H1 (cell line): ENCODE measurements around the gene PALD1.

ENCODE experiments used
- CEBPB ChIP-seq: IDR thresholded peaks from 2 replicates; pipeline ENCODE4 v1.6.1; 2012; ENCODE audit warnings: low read depth, low read length
- CHD2 ChIP-seq: IDR thresholded peaks from 2 replicates; pipeline ENCODE4 v1.6.1; 2012; ENCODE audit warnings: low read length, improper control_type of control experiment
- CTCF ChIP-seq, 3 experiments: IDR thresholded peaks; 1 replicate in 2 of 3; 2 replicates in 1 of 3; pipeline versions ENCODE4 v1.5.1 to v1.6.1; 2011; ENCODE audit warnings: low read length in 3 of 3, mild to moderate bottlenecking in 3 of 3, inconsistent platforms in 2 of 3, low read depth in 1 of 3, moderate library complexity in 1 of 3; ENCODE audit not compliant: insufficient read depth in 1 of 3; ENCODE audit errors: control extremely low read depth in 1 of 3
- EZH2 ChIP-seq: fragments of 200-600 bp; sonication (generic); IDR thresholded peaks from 2 replicates; pipeline ENCODE4 v1.7.1; 2012; ENCODE audit warnings: low read depth, mild to moderate bottlenecking, moderate library complexity, low read length, inconsistent platforms; ENCODE audit not compliant: severe bottlenecking
- JUND ChIP-seq: IDR thresholded peaks from 2 replicates; pipeline ENCODE4 v1.6.1; 2011; ENCODE audit warnings: mild to moderate bottlenecking, improper control_type of control experiment, low read length
- POLR2A ChIP-seq, 2 experiments: IDR thresholded peaks; 1 replicate in 1 of 2; 2 replicates in 1 of 2; pipeline ENCODE4 v1.6.1; 2011; ENCODE audit warnings: low read depth in 2 of 2, low read length in 2 of 2, mild to moderate bottlenecking in 2 of 2; ENCODE audit errors: control extremely low read depth in 1 of 2
- POU5F1 ChIP-seq: IDR thresholded peaks from 2 replicates; pipeline ENCODE4 v1.6.1; 2011; ENCODE audit warnings: low read depth, mild to moderate bottlenecking, low read length, moderate library complexity
- RBBP5 ChIP-seq: IDR thresholded peaks from 2 replicates; pipeline ENCODE4 v1.7.1; 2012; ENCODE audit warnings: low read depth, mild to moderate bottlenecking, inconsistent platforms, low read length, moderate library complexity, borderline replicate concordance
- SIN3A ChIP-seq, 2 experiments: IDR thresholded peaks in 1 of 2; conservative IDR thresholded peaks in 1 of 2; 2 replicates each; pipeline ENCODE4 v1.6.1; 2011 to 2012; ENCODE audit warnings: low read length in 2 of 2, improper control_type of control experiment in 1 of 2, low read depth in 1 of 2, mild to moderate bottlenecking in 1 of 2
- TBP ChIP-seq: IDR thresholded peaks from 2 replicates; pipeline ENCODE4 v1.6.1; 2011; ENCODE audit warnings: low read depth, low read length, improper control_type of control experiment
- TF ChIP-seq, protein P1 (sequence below): IDR thresholded peaks from 2 replicates; pipeline ENCODE4 v1.6.1; 2011; ENCODE audit warnings: low read length, improper control_type of control experiment

GRCh38 chr10:70510904-70511303, 32.3 kb downstream of the PALD1 start:
- TF ChIP-seq POLR2A (IDR thresholded peaks at IDR 0.05; ENCODE audit: control extremely low read depth in 1 of 2, low read depth in 2 of 2, low read length in 2 of 2) (no peak), RBBP5 (no peak), CTCF (IDR thresholded peaks at IDR 0.05; ENCODE audit: control extremely low read depth in 1 of 3, insufficient read depth in 1 of 3, low read depth in 1 of 3, low read length in 3 of 3) (no peak), SIN3A (conservative IDR thresholded peaks at IDR 0.05 in 1 of 2, IDR thresholded peaks at IDR 0.05 in 1 of 2; ENCODE audit: low read depth in 1 of 2, low read length in 2 of 2) (no peak), EZH2 (no peak), POU5F1 (no peak), CHD2 (no peak), JUND (no peak), TBP (no peak), CEBPB (no peak)
- TF ChIP-seq, protein P1, sequence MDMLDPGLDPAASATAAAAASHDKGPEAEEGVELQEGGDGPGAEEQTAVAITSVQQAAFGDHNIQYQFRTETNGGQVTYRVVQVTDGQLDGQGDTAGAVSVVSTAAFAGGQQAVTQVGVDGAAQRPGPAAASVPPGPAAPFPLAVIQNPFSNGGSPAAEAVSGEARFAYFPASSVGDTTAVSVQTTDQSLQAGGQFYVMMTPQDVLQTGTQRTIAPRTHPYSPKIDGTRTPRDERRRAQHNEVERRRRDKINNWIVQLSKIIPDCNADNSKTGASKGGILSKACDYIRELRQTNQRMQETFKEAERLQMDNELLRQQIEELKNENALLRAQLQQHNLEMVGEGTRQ: no peak
